Activated CD4-positive, CD25-positive, alpha-beta regulatory T cell (primary cell): ENCODE results near the gene EPB41.
"Not testable (repeated sequence)": the region's sequence is repeated elsewhere in the genome, so short reads cannot be mapped to it uniquely, and the experiment has no call there.

Experiments
- DNase-seq, 4 experiments: peaks; one replicate each; lab custom pipeline; 2025; lab: John Stamatoyannopoulos, UW

Gene EPB41

GRCh38 chr1:29133861-29134694, 219.7 kb downstream of the EPB41 start:
- DNase-seq = no peak

DNA sequence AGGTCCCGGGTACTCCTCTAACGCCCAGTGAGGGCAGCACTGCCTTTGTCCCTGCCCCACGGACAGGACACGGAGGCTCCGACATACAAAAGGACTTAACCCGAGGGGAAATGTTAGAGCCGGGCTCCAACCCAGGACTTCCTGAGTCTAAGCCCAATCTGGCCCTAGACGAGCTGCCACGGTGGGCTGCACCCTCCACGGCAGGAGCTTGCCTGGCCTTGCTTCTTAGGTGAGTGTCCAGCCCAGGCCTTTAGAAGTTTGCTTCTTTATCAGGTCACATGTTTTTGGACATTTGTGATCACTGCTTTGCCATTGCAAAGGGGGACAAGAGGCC, 220.3 kb downstream of the EPB41 start:
- no peak for DNase-seq

DNA sequence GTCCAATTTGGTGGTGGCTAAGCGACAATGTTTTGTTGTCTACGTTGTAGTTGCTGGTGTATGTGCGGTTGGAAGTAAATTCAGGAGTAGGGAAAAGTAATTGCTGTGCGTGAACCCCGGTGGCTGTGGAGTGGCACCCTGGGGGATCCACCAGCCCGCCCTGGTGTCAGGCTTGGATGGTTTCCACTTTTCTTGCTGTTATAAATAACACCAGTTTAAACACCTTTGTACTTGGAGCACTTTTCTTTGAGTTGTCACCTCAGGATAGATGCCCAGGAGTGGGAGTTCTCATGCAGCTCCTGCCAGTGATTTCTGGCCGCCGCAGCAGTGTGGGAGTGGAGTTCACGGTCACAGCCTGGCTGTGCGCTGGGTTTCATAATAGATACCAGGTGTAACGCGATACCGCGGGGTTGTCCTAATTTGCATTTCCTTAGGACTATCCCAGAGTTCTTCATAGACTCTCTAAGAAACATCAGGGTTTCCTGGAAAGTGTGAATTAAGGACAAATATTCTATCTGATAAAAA, 222.1 kb downstream of the EPB41 start:
- no peak for DNase-seq

GRCh38 chr1:29142714-29143113, 228.3 kb downstream of the EPB41 start:
- no peak for DNase-seq

DNA sequence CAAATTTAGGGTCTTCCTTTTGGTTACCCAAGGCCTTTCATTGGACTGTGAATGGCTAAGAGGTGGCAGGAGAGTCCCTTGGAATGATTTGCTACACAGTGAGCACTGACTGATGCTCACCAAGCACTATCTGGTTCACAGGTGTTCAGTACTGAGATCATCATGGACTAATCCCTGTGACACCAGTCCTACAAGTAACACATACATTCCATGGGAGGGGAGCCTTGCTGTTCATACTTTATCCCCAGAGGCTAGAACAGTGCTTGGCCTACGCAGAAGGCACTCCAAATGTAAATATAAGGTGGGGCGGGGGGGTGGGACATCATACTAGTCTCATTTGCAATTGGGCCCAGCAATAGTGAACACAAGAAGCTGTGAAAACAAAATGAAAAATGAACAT, 229.8 kb downstream of the EPB41 start:
- no peak for DNase-seq

DNA sequence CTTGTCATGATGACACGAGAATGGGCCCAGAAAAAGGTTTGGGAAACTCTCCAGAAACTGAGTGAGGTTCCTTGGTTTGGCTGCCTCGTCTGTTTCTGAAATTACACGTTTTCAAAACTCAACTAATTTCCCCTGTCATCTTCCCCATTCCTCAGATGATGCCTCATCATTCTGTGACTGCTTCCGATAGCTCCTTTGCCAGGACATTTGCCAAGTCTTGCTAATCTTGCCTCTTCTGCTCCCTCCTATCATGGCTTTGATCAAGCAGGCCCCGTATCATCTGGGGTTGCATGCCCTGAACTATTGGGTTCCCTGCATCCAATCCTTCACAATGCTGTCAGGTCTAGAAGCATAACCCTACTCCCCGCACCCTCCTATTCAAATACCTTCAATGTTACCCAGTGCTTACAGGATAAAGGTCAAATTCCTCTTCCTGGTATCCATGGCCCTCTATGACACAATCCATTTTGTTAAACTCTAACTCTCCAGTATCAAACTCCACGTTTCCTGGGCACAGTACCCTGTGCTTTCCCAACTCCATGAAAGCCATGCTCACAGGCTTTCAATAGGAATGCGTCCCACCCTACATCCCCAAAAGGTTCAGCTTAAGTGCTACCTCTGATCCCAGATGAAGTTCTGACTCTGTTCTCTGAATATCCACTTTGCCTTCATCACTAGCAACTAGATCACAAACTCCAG, 231.5 kb downstream of the EPB41 start:
- DNase-seq = no peak

GRCh38 chr1:29148656-29149491, 234.5 kb downstream of the EPB41 start:
- DNase-seq = no peak

- not testable (repeated sequence) for DNase-seq
These were observed 236.0 kb downstream of the EPB41 start for GRCh38 chr1:29150346-29150745.

- DNase-seq = no peak
These were observed 237.9 kb downstream of the EPB41 start for GRCh38 chr1:29152046-29152805.

GRCh38 chr1:29156543-29157268, 242.3 kb downstream of the EPB41 start:
- no peak for DNase-seq

GRCh38 chr1:29157269-29157601, 242.9 kb downstream of the EPB41 start:
- DNase-seq = no peak

- no peak for DNase-seq
These were observed 245.4 kb downstream of the EPB41 start for GRCh38 chr1:29159773-29160172.

DNA sequence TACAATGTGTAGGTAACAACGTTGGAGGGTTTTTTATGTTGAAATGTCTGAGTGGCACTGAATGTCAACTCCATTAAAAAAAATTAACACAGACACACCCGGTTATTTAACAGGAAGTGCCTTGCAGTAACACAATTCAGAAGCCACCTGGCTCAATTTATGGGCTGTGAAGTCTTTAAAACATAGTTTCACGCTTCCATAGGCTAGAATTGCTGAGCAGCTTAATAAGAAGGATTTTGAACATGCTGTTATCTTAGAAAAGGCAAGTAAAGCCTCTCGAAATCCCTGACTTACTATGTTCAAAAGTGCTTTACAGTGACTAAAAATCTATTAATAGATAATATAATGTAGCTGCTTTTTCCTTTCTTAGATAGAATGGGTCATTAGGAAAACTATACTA, 247.7 kb downstream of the EPB41 start:
- DNase-seq = no peak

GRCh38 chr1:29162476-29163138, 248.2 kb downstream of the EPB41 start:
- no peak for DNase-seq

GRCh38 chr1:29164588-29164987, 250.2 kb downstream of the EPB41 start:
- no peak for DNase-seq

DNA sequence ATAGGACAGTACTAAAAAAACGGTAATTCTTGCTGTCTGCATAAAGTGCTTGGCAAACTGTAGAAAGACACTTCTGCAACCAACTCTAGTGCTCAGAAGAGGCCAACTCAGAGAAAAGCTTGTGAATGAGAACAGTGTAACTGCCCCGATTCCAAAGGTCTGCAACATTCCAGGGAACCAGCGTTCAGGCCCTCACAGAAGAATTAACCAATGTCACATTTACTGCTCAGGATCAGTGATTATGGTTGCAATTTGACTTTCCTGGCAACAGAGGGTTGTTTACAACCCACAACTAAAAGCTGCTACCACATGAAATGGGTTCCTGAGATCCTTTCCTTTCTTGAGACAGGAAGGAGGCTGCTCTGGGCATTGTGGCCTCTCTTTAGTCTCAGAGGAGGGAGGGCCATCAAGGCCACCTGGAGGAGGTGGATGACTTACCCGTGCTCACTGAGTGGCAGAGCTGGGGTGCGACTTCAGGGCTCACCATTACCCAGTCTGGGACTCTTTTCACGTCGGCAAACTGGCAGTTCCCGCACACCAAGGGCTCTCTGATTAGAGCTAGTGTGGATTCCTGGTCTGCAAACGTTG, 252.0 kb downstream of the EPB41 start:
- DNase-seq = no peak

DNA sequence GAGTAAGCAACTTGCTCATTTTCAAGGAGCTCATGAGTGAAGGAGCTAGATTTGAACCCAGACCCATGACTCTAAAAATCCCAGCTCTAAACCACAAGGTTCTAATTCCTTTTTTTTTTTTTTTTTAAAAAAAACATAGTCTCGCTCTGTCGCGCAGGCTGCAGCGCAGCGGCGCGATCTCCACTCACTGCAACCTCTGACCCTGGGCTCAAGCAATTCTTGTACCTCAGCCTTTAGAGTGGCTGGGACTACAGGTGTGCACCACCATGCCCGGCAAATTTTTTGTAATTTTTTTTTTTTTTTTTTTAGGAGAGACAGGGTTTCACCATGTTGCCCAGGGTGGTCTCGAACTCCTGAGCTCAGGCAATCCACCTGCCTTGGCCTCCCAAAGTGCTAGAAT, 253.5 kb downstream of the EPB41 start:
- DNase-seq = no peak
